ENCODE results near the gene TRIM65. TPM values are rescaled to one million over a fixed set of nuclear protein-coding genes. Genes with fewer than 3 reads are reported as not detected.

Gene TRIM65
- total and polyA plus RNA-seq, 2 of the 13 experiments (the other 11 are each of a cell fraction or from before 2014, with no cell fraction given) = 10.3 to 22.4 TPM

GRCh38 chr17:75872434-75873351 lies 24.1 kb downstream of the TRIM65 start (continued):
- TF ChIP-seq PRDM15 (CRISPR knock-in tag; IDR thresholded peaks at IDR 0.05) = peak; percentile 58; the same call in 1 of the 2 replicates
- TF ChIP-seq NFATC3 (CRISPR knock-in tag; IDR thresholded peaks at IDR 0.05) = no peak; the same call in 1 of the 2 replicates
- TF ChIP-seq ZNF7 (CRISPR knock-in tag; IDR thresholded peaks at IDR 0.05) = no peak
- no peak for TF ChIP-seq ZBTB2 (CRISPR knock-in tag; IDR thresholded peaks at IDR 0.05; ENCODE audit: low read depth)
- peak; percentile 25 for TF ChIP-seq MED8 (CRISPR knock-in tag; IDR thresholded peaks at IDR 0.05; ENCODE audit: insufficient replicate concordance)
- TF ChIP-seq ZBTB8A (CRISPR knock-in tag; IDR thresholded peaks at IDR 0.05; ENCODE audit: borderline replicate concordance, low read depth) = 0 out of 2 replicates have a peak, but pooled peaks have one; percentile 38
- peak; percentile 48; the same call in 1 of the 2 replicates for TF ChIP-seq ZNF329 (CRISPR knock-in tag; IDR thresholded peaks at IDR 0.05; ENCODE audit: low read depth)
- TF ChIP-seq NFIB (CRISPR knock-in tag; IDR thresholded peaks at IDR 0.05; ENCODE audit: borderline replicate concordance) = no peak
- TF ChIP-seq ZNF343 (CRISPR knock-in tag; IDR thresholded peaks at IDR 0.05) = no peak
- TF ChIP-seq ZBTB40 (IDR thresholded peaks at IDR 0.05) = no peak
- TF ChIP-seq ZBTB40 (CRISPR knock-in tag; IDR thresholded peaks at IDR 0.05) = 0 out of 2 replicates have a peak, but pooled peaks have one; percentile 53

Data from HepG2 (cell line).